Adrenal gland (tissue), 12 donors: ENCODE data around the gene RLN2. TPM values are rescaled to one million over a fixed set of nuclear protein-coding genes. Genes with fewer than 3 reads are reported as not detected.
"Not testable (repeated sequence)": the region's sequence is repeated elsewhere in the genome, so short reads cannot be mapped to it uniquely, and the experiment has no call there.

Source experiments
- DNase-seq, 7 donors: peaks; one replicate each; pipeline ENCODE4 v3.0.0-alpha.2; 2019 to 2020
- H3K27ac ChIP-seq, 5 donors: fragments of 200-600 bp; sonication (generic) in 4 of 5; 1 replicate in 3 of 5; 2 replicates in 2 of 5; pipeline versions ENCODE4 v1.5.1 to v1.8.0; 2016 to 2020; ENCODE audit warnings: mild to moderate bottlenecking in 1 of 5
- H3K27me3 ChIP-seq: fragments of 200-600 bp; 2 replicates; pipeline ENCODE4 v1.8.0; 2021
- H3K36me3 ChIP-seq, 2 donors: fragments of 200-600 bp; replicated peaks in 1 of 2; 1 replicate in 1 of 2; 2 replicates in 1 of 2; pipeline versions ENCODE4 v1.5.1 to v1.8.0; 2018 to 2022
- H3K4me1 ChIP-seq, 2 donors: fragments of 200-600 bp; replicated peaks in 1 of 2; 1 replicate in 1 of 2; 2 replicates in 1 of 2; pipeline versions ENCODE4 v1.5.1 to v1.8.0; 2018 to 2021
- H3K4me3 ChIP-seq, 4 donors: fragments of 200-600 bp; sonication (generic) in 3 of 4; one replicate each; pipeline ENCODE4 v1.5.1; 2016 to 2018
- H3K9me3 ChIP-seq, 3 donors: fragments of 200-600 bp; sonication (generic) in 1 of 3; replicated peaks in 1 of 3; 1 replicate in 2 of 3; 2 replicates in 1 of 3; pipeline versions ENCODE4 v1.5.1 to v1.8.0; 2016 to 2021
- POLR2A ChIP-seq, 2 donors: fragments of 450-650 bp; IDR thresholded peaks; one replicate each; pipeline ENCODE4 v1.6.1; 2017; ENCODE audit warnings: antibody characterized with exemption in 2 of 2, mild to moderate bottlenecking in 2 of 2, moderate library complexity in 1 of 2
- WGBS, 4 donors: extraction: QIAGEN DNeasy Blood & Tissue Kit in 2 of 4; methylation state at CpG; one replicate each; pipeline versions ENCODE4 v1.1.5 to v1.1.7; 2013 to 2017; 5-methylcytosine and 5-hydroxymethylcytosine counted together
- intact Hi-C, 2 donors: fragments of 100-400 bp; cut with DNase I; formaldehyde crosslinking; loops; one replicate each; pipeline versions ENCODE4 v1.14.1 to v1.15.0; 2022 to 2023
- polyA plus RNA-seq, 3 donors: library from polyadenylated mRNA; stranded (reverse); fragments of 200-250 nt in 2 of 3; fragments of 350-450 nt in 1 of 3; fragmentation: Illumina TruSeq in 1 of 3; extraction: RNeasy Lipid Tissue Mini Kit (QIAGEN cat#74804) in 1 of 3; gene quantifications; one replicate each; pipeline ENCODE4 v1.2.3, GENCODE V29; 2013 to 2014
- total RNA-seq, 9 donors: library from RNA; depleted of rRNA in 4 of 9; stranded (reverse); fragments of >200 nt in 4 of 9; fragments of 120-200 nt in 1 of 9; fragmentation: NEBNext Ultra II Directional in 1 of 9; extraction: Animal tissue kit (Norgen Biotek cat#: 25700) in 1 of 9; gene quantifications; one replicate each; pipeline versions ENCODE4 v1.1.0 to v1.2.4, GENCODE V29; 2013 to 2023
- TF ChIP-seq, protein P1 (sequence below), 6 experiments: fragments of 450-650 bp in 4 of 6; fragments of 200-600 bp in 2 of 6; sonication (generic) in 1 of 6; IDR thresholded peaks; 1 replicate in 5 of 6; 2 replicates in 1 of 6; pipeline versions ENCODE4 v1.5.1 to v1.8.0; 2016 to 2021; ENCODE audit warnings: antibody characterized with exemption in 6 of 6, mild to moderate bottlenecking in 2 of 6, moderate library complexity in 1 of 6
- donor health status: healthy with polysubstance abuse.
- donor health status: Bipolar disorder and iron deficiency.
- donor health status: DM: yes; HTN: yes; CAD: no.
- donor health status: DM: no; HTN: no; CAD: no.
- donor health status: DM: no; HTN: no; CAD: no.
- donor health status: DM: yes; HTN: yes; CAD: no.

Gene RLN2
- total and polyA plus RNA-seq, 12 donors = 0.32 TPM; not detected in 11

DNA sequence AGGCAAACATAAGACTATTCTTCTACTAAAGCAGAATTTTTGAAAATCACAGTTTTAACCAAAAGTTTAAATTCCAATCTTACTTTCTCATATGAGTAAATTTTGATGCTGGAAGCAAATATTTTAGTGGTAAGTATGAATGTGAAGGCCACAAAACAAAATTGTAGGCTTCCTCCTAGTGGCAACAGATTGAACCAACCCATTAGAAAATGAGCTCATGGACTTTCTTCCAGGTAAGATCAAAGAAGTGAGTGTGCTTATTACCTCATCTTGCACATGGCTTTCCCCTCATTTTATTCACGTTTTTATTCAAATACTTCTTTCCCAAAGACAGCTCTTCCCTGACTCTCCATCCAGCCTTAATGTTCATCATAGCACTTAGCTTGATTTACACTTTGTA lies 16.5 kb upstream of the RLN2 start:
- 4 to 18% (median 14%) methylated on average over 1 of the region's 1 CpG for WGBS, 4 donors
- H3K4me1 ChIP-seq = no peaks in the 10 kb centered on the region
- intact Hi-C loops = no loop called here
- H3K4me3 ChIP-seq = no peak overlapping the region
- H3K36me3 ChIP-seq = no peaks in the 10 kb centered on the region
- DNase-seq = no peak
- peaks cover 0 to 2% (median 0%) of the 10 kb centered on the region in 3 donors for H3K9me3 ChIP-seq
- no peak overlapping the region for H3K27ac ChIP-seq
- no peak for TF ChIP-seq POLR2A (IDR thresholded peaks at IDR 0.05)
- TF ChIP-seq, protein P1, sequence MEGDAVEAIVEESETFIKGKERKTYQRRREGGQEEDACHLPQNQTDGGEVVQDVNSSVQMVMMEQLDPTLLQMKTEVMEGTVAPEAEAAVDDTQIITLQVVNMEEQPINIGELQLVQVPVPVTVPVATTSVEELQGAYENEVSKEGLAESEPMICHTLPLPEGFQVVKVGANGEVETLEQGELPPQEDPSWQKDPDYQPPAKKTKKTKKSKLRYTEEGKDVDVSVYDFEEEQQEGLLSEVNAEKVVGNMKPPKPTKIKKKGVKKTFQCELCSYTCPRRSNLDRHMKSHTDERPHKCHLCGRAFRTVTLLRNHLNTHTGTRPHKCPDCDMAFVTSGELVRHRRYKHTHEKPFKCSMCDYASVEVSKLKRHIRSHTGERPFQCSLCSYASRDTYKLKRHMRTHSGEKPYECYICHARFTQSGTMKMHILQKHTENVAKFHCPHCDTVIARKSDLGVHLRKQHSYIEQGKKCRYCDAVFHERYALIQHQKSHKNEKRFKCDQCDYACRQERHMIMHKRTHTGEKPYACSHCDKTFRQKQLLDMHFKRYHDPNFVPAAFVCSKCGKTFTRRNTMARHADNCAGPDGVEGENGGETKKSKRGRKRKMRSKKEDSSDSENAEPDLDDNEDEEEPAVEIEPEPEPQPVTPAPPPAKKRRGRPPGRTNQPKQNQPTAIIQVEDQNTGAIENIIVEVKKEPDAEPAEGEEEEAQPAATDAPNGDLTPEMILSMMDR (IDR thresholded peaks at IDR 0.05) = no peak
- H3K27me3 ChIP-seq = no peaks in the 10 kb centered on the region

DNA sequence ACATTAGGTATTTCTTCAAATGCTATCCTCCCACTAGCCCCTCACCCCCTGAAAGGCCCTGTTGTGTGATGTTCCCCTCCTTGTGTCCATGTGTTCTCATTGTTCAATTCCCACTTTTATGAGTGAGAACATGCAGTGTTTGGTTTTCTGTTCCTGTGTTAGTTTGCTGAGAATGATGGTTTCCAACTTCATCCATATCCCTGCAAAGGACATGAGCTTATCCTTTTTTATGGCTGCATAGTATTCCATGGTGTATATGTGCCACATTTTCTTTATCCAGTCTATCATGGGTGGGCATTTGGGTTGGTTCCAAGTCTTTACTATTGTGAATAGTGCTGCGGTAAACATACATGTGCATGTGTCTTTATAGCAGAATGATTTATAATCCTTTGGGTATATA lies 11.9 kb upstream of the RLN2 start:
- DNase-seq, H3K27ac ChIP-seq, H3K4me1 ChIP-seq, H3K27me3 ChIP-seq, H3K36me3 ChIP-seq, H3K4me3 ChIP-seq, intact Hi-C loops: not testable (repeated sequence)
- H3K9me3 ChIP-seq = peaks cover 0 to 11% (median 0%) of the 10 kb centered on the region in 3 donors
- WGBS, 4 donors = 83 to 100% (median 99%) methylated on average over 1 of the region's 1 CpG

DNA sequence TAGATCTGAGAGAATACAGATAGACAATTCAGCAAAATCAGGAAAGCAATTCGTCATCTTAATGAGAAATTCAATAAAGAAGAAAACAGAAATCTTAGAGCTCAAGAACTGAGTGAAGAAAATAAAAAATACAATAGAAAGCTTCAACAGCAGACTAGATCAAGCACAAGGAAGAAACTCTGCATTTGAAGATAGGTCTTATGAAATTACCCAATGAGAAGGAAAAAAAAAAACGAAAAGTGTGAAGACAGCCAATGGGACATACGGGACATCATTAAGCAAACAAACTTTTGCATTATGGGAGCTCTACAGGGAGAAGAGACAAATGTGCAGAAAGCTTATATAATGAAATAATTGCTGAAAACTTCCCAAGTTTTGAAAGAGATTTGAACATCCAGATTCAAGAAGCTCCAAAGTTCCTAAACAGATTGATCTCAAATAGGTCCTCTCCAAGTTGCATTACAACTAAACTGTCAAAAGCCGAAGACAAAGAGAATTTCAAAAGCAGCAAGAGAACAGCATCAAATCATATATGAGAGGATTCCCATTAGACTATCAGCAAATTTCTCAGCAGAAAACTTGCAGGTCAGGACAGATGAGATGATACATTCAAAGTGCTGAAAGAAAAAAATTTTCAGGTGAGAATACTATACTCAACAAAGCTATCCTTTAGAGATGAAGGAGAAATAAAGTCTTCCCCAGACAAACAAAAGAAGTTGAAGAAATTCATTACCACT lies 10.8 kb upstream of the RLN2 start:
- Histone ChIP-seq H3K9me3 (peaks cover 0 to 11% (median 0%) of the 10 kb centered on the region in 3 donors), H3K4me3 (no peak overlapping the region), H3K4me1 (no peaks in the 10 kb centered on the region), H3K36me3 (no peaks in the 10 kb centered on the region), H3K27me3 (no peaks in the 10 kb centered on the region), H3K27ac (no peak overlapping the region)
- 61 to 65% (median 63%) methylated on average over 4 of the region's 4 CpGs for WGBS, 4 donors
- DNase-seq = no peak
- intact Hi-C loops = no loop called here
- TF ChIP-seq, protein P1 (IDR thresholded peaks at IDR 0.05) = no peak
- no peak for TF ChIP-seq POLR2A (IDR thresholded peaks at IDR 0.05)

DNA sequence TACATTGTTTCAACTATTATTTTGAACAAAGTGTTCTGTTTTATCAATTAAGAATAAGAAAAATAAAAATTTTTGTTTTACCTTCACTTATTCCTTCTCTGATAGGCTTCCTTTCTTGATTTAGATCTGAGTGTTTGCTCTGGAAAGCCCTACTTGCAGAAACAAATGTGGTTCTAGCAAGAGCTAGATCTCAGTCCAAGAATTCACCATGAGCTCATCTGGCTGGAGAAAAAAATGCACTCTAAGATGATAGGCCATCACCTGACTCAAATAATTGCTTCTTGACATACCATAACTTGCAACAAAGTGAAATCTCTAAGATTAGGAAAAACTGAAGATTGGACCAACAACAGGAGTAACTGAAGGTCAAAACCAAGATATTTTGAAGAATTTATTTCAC lies 6.3 kb upstream of the RLN2 start:
- H3K9me3 ChIP-seq = peaks cover 0 to 8% (median 0%) of the 10 kb centered on the region in 3 donors
- TF ChIP-seq, protein P1 (IDR thresholded peaks at IDR 0.05) = no peak
- TF ChIP-seq POLR2A (IDR thresholded peaks at IDR 0.05) = no peak
- no peak overlapping the region for H3K27ac ChIP-seq
- no peaks in the 10 kb centered on the region for H3K27me3 ChIP-seq
- no peaks in the 10 kb centered on the region for H3K4me1 ChIP-seq
- DNase-seq = no peak
- no peak overlapping the region for H3K4me3 ChIP-seq
- intact Hi-C loops = no loop called here
- H3K36me3 ChIP-seq = no peaks in the 10 kb centered on the region

DNA sequence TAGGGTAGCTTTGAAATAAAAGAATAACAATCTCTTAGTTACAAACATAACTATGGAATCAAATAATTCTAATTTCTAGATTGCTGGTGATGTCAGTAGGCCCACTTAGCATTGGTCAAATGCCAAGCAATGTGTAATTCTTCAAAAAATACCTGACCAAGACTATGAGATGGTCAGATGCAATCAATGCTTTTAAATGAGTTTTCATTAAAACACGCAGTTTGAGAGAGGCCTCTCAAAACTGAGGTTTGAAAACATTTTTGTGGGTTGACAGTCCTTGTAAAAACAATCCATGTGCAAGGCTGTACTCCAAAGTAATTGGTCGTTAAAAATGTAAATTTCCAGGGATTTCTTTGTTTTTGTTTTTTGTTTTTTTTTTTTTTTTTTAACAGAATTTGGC lies 1.2 kb upstream of the RLN2 start:
- intact Hi-C loops = no loop called here
- no peak overlapping the region for H3K27ac ChIP-seq
- no peaks in the 10 kb centered on the region for H3K9me3 ChIP-seq
- H3K36me3 ChIP-seq = no peaks in the 10 kb centered on the region
- H3K27me3 ChIP-seq = no peaks in the 10 kb centered on the region
- H3K4me1 ChIP-seq = no peaks in the 10 kb centered on the region
- 77 to 83% (median 80%) methylated on average over 2 of the region's 2 CpGs for WGBS, 4 donors
- no peak overlapping the region for H3K4me3 ChIP-seq
- TF ChIP-seq, protein P1 (IDR thresholded peaks at IDR 0.05) = no peak
- TF ChIP-seq POLR2A (IDR thresholded peaks at IDR 0.05) = no peak
- no peak for DNase-seq
